Omental fat pad (tissue), 4 donors: ENCODE measurements around the gene GFOD2. TPM values are rescaled to one million over a fixed set of nuclear protein-coding genes. Genes with fewer than 3 reads are reported as not detected.
A peak's percentile ranks its signal among the peaks of the same experiment; 100 is the strongest.

ENCODE experiments used
- ATAC-seq: fragments of 150-250 bp; one replicate; pipeline ENCODE4 v1.9.1; 2016; ENCODE audit warnings: mild to moderate bottlenecking, moderate library complexity; ENCODE audit not compliant: low FRiP score
- DNase-seq: peaks from one replicate; pipeline ENCODE4 v3.0.0-alpha.2; 2019; ENCODE audit warnings: low spot score
- CTCF ChIP-seq, 3 donors: fragments of 450-650 bp; IDR thresholded peaks; one replicate each; pipeline ENCODE4 v1.5.1; 2016 to 2017; ENCODE audit warnings: antibody characterized with exemption in 3 of 3, mild to moderate bottlenecking in 3 of 3, moderate library complexity in 2 of 3
- total RNA-seq, 4 donors: library from RNA; depleted of rRNA; stranded (reverse); fragments of >200 nt; gene quantifications; one replicate each; pipeline ENCODE4 v1.1.0, GENCODE V29; 2016

The GFOD2 gene
- total RNA-seq, 4 donors from 2014 or later, result 10.9 to 25.2 (median 20.1) TPM

GRCh38 chr16:67673712-67674580 is 45.2 kb downstream of the GFOD2 start:
- no peak for DNase-seq
- TF ChIP-seq CTCF (IDR thresholded peaks at IDR 0.05), result no peak
- ATAC-seq, result no peak

- peak; percentile 50 for ATAC-seq
Measured at GRCh38 chr16:67672739-67673662, 46.1 kb downstream of the GFOD2 start.

GRCh38 chr16:67672306-67672705 is 46.8 kb downstream of the GFOD2 start:
- DNase-seq (no peak), ATAC-seq (no peak)
- TF ChIP-seq CTCF (IDR thresholded peaks at IDR 0.05), result no peak

More at GRCh38 chr16:67672739-67673662, 46.1 kb downstream of the GFOD2 start:
- peak in 1 of 3 donors; percentile 6 for TF ChIP-seq CTCF (IDR thresholded peaks at IDR 0.05)
- DNase-seq, result no peak

- TF ChIP-seq CTCF (IDR thresholded peaks at IDR 0.05), result no peak
- no peak for DNase-seq
- ATAC-seq, result no peak
Measured at GRCh38 chr16:67669499-67670101, 49.5 kb downstream of the GFOD2 start.

- ATAC-seq (no peak), DNase-seq (no peak)
- no peak for TF ChIP-seq CTCF (IDR thresholded peaks at IDR 0.05)
Measured at GRCh38 chr16:67668495-67669157, 50.5 kb downstream of the GFOD2 start.

- peak; percentile 69 for ATAC-seq
- DNase-seq, result no peak
- peak in 1 of 3 donors; percentile 44 for TF ChIP-seq CTCF (IDR thresholded peaks at IDR 0.05)
Measured at GRCh38 chr16:67667817-67668494, 51.2 kb downstream of the GFOD2 start.
